HepG2 (cell line): ENCODE results near the gene LRRC74B. TPM values are rescaled to one million over a fixed set of nuclear protein-coding genes. Genes with fewer than 3 reads are reported as not detected.
A peak's percentile ranks its signal among the peaks of the same experiment; 100 is the strongest.

Experiments
- POLR2G ChIP-seq: fragments of 200-400 bp; formaldehyde crosslinking; IDR thresholded peaks from 2 replicates; pipeline ENCODE4 v1.6.1; 2018; ENCODE audit warnings: mild to moderate bottlenecking, low read depth, low read length, moderate library complexity
- RBM39 ChIP-seq: fragments of 200-400 bp; formaldehyde crosslinking; IDR thresholded peaks from one replicate; pipeline ENCODE4 v1.6.1; 2018; ENCODE audit warnings: antibody characterized with exemption, mild to moderate bottlenecking, low read depth, low read length; ENCODE audit not compliant: poor library complexity, severe bottlenecking
- STAT5B ChIP-seq: sonication (generic); formaldehyde crosslinking; IDR thresholded peaks from 2 replicates; pipeline ENCODE4 v1.4.0; 2020; ENCODE audit warnings: missing genetic modification reagents
- SYNCRIP ChIP-seq: fragments of 200-400 bp; formaldehyde crosslinking; IDR thresholded peaks from 2 replicates; pipeline ENCODE4 v1.6.1; 2018; ENCODE audit warnings: mild to moderate bottlenecking, low read depth, low read length; ENCODE audit not compliant: insufficient read depth
- ZBTB44 ChIP-seq: sonication (generic); formaldehyde crosslinking; IDR thresholded peaks from 2 replicates; pipeline ENCODE4 v1.4.0; 2020; ENCODE audit warnings: missing genetic modification reagents
- ZBTB46 ChIP-seq: sonication (generic); formaldehyde crosslinking; IDR thresholded peaks from 2 replicates; pipeline ENCODE4 v1.4.0; 2020; ENCODE audit warnings: mild to moderate bottlenecking, missing genetic modification reagents, borderline replicate concordance
- ZNF12 ChIP-seq: sonication (generic); formaldehyde crosslinking; IDR thresholded peaks from 2 replicates; pipeline ENCODE4 v1.5.0; 2020; ENCODE audit warnings: missing genetic modification reagents
- ZNF362 ChIP-seq: sonication (generic); formaldehyde crosslinking; IDR thresholded peaks from 2 replicates; pipeline ENCODE4 v1.4.0; 2020; ENCODE audit warnings: missing genetic modification reagents, mild to moderate bottlenecking, borderline replicate concordance
- ZNF441 ChIP-seq: sonication (generic); formaldehyde crosslinking; IDR thresholded peaks from 2 replicates; pipeline ENCODE4 v1.7.0; 2021; ENCODE audit warnings: missing genetic modification reagents, borderline replicate concordance
- ZNF761 ChIP-seq: sonication (generic); formaldehyde crosslinking; conservative IDR thresholded peaks from 2 replicates; pipeline ENCODE4 v1.4.0; 2020; ENCODE audit warnings: mild to moderate bottlenecking, missing genetic modification reagents
- ZSCAN21 ChIP-seq: sonication (generic); formaldehyde crosslinking; IDR thresholded peaks from 2 replicates; pipeline ENCODE4 v1.8.0; 2022; ENCODE audit warnings: mild to moderate bottlenecking, missing genetic modification reagents, moderate library complexity, borderline replicate concordance
- ZSCAN29 ChIP-seq: sonication (generic); formaldehyde crosslinking; conservative IDR thresholded peaks from 2 replicates; pipeline ENCODE4 v1.4.0; 2020; ENCODE audit warnings: mild to moderate bottlenecking, missing genetic modification reagents
- polyA plus RNA-seq, 8 experiments: library from polyadenylated mRNA; depleted of rRNA in 3 of 8; stranded (reverse) in 7 of 8; unstranded in 1 of 8; fragments of >200 nt; fragmentation: Illumina TruSeq in 4 of 8; extraction: Trizol in 4 of 8; gene quantifications; 2 replicates each; pipeline versions ENCODE4 v1.2.1 to v1.2.3, GENCODE V29; 2011 to 2016; ENCODE audit warnings: low read depth in 4 of 8, missing spikeins in 1 of 8, mixed read lengths in 1 of 8; ENCODE audit not compliant: insufficient read depth in 1 of 8
- total RNA-seq, 5 experiments: library from RNA; depleted of rRNA; stranded (reverse); fragments of >200 nt; fragmentation: Illumina TruSeq; extraction: Trizol; gene quantifications; 2 replicates each; pipeline ENCODE4 v1.2.3, GENCODE V29; 2016; ENCODE audit warnings: low read depth in 1 of 5
- TF ChIP-seq, protein P1 (sequence below): sonication (generic); formaldehyde crosslinking; IDR thresholded peaks from 2 replicates; pipeline ENCODE4 v1.5.0; 2020; ENCODE audit warnings: mild to moderate bottlenecking, missing genetic modification reagents
- TF ChIP-seq, protein P2 (sequence below): sonication (generic); formaldehyde crosslinking; IDR thresholded peaks from 2 replicates; pipeline ENCODE4 v1.4.0; 2020; ENCODE audit warnings: missing genetic modification reagents

The LRRC74B gene
- total and polyA plus RNA-seq, 2 of the 13 experiments (the other 11 are each of a cell fraction or from before 2014, with no cell fraction given) = not detected

DNA sequence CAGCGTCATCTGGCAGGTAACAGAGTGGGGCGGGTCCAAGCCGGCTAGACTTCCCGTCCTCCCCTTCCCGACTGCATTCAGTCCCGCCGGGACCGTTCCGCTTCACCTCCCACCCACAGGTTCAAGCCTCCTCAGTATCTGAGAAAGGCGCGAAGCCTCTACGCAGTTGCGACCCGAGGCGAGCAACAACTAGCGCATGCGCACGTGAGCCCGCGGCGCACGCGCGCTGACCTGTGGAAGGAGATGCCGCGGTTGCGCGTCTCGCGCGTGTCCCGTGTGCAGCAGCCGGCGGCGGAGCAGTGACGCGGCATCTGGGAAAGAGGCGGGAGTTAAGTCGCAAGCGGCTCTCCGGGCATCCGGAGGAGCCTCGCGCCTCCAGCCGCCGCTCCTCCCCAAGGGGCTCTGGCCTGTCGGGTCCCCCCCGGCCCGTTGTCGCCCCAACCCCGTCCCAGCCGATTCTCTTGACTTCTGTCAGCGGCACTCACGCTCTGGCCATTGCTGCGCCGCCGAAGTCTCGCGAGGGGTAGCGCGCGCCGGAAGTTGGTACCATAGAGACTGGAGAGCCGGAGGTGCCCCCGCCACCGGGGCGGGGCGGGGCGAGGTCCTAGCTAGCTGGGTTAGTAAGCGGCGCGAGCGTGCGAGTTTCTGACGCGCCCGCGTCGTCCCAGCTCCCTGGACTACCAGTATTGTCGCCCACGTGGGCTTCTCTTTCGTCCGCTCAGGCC, 44.0 kb upstream of the LRRC74B start, which contains the start of gene THAP7 (continued):
- TF ChIP-seq POLR2G = peak; percentile 95
- TF ChIP-seq ZNF362 (CRISPR knock-in tag) = no peak
- no peak; the same call in 1 of the 2 replicates for TF ChIP-seq ZSCAN29
- TF ChIP-seq, protein P1, sequence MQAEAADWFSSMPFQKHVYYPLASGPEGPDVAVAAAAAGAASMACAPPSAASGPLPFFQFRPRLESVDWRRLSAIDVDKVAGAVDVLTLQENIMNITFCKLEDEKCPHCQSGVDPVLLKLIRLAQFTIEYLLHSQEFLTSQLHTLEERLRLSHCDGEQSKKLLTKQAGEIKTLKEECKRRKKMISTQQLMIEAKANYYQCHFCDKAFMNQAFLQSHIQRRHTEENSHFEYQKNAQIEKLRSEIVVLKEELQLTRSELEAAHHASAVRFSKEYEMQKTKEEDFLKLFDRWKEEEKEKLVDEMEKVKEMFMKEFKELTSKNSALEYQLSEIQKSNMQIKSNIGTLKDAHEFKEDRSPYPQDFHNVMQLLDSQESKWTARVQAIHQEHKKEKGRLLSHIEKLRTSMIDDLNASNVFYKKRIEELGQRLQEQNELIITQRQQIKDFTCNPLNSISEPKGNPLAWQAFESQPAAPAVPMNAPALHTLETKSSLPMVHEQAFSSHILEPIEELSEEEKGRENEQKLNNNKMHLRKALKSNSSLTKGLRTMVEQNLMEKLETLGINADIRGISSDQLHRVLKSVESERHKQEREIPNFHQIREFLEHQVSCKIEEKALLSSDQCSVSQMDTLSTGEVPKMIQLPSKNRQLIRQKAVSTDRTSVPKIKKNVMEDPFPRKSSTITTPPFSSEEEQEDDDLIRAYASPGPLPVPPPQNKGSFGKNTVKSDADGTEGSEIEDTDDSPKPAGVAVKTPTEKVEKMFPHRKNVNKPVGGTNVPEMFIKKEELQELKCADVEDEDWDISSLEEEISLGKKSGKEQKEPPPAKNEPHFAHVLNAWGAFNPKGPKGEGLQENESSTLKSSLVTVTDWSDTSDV (CRISPR knock-in tag) = peak; percentile 86
- TF ChIP-seq, protein P2, sequence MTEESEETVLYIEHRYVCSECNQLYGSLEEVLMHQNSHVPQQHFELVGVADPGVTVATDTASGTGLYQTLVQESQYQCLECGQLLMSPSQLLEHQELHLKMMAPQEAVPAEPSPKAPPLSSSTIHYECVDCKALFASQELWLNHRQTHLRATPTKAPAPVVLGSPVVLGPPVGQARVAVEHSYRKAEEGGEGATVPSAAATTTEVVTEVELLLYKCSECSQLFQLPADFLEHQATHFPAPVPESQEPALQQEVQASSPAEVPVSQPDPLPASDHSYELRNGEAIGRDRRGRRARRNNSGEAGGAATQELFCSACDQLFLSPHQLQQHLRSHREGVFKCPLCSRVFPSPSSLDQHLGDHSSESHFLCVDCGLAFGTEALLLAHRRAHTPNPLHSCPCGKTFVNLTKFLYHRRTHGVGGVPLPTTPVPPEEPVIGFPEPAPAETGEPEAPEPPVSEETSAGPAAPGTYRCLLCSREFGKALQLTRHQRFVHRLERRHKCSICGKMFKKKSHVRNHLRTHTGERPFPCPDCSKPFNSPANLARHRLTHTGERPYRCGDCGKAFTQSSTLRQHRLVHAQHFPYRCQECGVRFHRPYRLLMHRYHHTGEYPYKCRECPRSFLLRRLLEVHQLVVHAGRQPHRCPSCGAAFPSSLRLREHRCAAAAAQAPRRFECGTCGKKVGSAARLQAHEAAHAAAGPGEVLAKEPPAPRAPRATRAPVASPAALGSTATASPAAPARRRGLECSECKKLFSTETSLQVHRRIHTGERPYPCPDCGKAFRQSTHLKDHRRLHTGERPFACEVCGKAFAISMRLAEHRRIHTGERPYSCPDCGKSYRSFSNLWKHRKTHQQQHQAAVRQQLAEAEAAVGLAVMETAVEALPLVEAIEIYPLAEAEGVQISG = peak; percentile 99
- no peak for TF ChIP-seq SYNCRIP
- peak; percentile 41; the same call in 1 of the 2 replicates for TF ChIP-seq ZSCAN21
- peak; percentile 89 for TF ChIP-seq ZNF761 (CRISPR knock-in tag)
- no peak for TF ChIP-seq STAT5B (CRISPR knock-in tag)
- no peak for TF ChIP-seq ZNF441
- peak; percentile 24; the same call in 1 of the 2 replicates for TF ChIP-seq ZNF12 (CRISPR knock-in tag)
- peak; percentile 49 for TF ChIP-seq RBM39
- TF ChIP-seq ZBTB46 (CRISPR knock-in tag) = no peak
- no peak for TF ChIP-seq ZBTB44 (CRISPR knock-in tag)
